ENCODE measurements around the gene PARVG. TPM values are rescaled to one million over a fixed set of nuclear protein-coding genes. Genes with fewer than 3 reads are reported as not detected.

Gene PARVG
- total RNA-seq, 1 donor from 2014 or later, result not detected

DNA sequence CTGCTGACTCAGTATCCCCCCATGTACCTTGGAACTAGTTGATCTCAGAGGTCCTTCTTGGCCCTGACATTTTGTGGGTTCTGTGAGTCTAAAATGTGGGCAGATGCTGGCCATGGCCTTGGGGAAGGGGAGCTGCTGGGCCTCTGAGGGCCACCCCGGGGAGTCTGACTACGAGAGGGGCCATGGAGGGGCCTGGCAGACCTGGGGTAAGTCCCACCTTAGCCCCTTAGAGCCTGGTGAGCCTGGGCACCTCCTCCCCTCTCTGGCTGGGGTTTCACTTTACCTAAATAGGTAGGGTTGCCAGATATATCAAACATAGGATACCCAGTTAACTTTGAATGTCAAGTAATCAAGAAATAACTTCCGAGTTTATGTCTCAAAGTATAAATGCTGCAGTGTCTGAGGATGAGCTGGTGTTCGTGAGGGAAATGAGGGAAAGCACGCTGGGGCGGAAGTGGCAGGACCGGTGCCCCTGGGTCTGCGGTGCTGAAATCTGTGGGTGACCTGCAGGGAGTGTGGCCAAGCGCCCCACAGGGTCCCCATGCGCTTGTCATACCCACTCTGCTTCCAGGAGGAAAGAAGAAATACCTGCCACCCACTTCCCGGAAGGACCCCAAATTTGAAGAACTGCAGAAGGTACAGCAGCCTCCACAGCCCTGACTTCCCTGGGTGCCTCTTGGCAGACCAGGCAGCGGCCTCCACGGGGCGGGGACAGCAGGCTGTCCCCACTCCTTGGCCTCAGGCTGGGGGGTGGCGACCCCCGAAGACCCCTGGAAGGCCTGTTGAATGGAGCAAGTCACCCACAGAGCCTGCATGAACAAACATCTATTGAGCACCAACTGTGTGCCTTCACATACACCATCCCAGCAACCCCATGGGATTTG is 4.8 kb downstream of the PARVG start:
- Mint-ChIP-seq H3K27ac (ENCODE audit: unreplicated experiment) (no peak overlapping the region), H3K36me3 (ENCODE audit: unreplicated experiment) (no peaks in the 10 kb centered on the region), H3K4me1 (ENCODE audit: low read depth, unreplicated experiment) (no peaks in the 10 kb centered on the region), H3K27me3 (ENCODE audit: unreplicated experiment) (peaks cover 4% of the 10 kb centered on the region), H3K4me3 (ENCODE audit: unreplicated experiment) (no peak overlapping the region), H3K9me3 (ENCODE audit: unreplicated experiment) (peaks cover 4% of the 10 kb centered on the region)
- DNase-seq, result peak; percentile 9
- TF ChIP-seq, protein P1, sequence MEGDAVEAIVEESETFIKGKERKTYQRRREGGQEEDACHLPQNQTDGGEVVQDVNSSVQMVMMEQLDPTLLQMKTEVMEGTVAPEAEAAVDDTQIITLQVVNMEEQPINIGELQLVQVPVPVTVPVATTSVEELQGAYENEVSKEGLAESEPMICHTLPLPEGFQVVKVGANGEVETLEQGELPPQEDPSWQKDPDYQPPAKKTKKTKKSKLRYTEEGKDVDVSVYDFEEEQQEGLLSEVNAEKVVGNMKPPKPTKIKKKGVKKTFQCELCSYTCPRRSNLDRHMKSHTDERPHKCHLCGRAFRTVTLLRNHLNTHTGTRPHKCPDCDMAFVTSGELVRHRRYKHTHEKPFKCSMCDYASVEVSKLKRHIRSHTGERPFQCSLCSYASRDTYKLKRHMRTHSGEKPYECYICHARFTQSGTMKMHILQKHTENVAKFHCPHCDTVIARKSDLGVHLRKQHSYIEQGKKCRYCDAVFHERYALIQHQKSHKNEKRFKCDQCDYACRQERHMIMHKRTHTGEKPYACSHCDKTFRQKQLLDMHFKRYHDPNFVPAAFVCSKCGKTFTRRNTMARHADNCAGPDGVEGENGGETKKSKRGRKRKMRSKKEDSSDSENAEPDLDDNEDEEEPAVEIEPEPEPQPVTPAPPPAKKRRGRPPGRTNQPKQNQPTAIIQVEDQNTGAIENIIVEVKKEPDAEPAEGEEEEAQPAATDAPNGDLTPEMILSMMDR (IDR thresholded peaks at IDR 0.05; ENCODE audit: partially characterized antibody, unreplicated experiment), result no peak

DNA sequence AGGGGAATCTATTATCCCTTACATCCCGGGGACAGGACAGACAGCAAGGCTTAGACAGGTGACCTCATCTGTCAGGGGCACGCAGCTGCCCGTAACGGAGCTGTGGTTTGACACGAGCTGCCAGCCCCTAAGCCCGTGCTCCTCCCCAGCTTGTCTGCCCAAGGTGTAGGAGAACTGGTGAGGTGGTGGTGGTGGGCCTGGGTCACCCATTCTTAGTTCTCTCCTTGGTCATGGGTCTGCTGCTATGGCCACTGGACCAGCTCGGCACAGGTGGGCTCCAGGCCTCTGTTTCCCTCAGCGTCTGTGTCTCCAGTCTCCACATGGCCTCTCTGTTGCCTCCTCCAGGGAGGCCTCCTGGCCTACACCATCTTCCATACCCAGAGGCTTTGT is 5.4 kb downstream of the PARVG start:
- Mint-ChIP-seq H3K27ac (ENCODE audit: unreplicated experiment) (no peak overlapping the region), H3K27me3 (ENCODE audit: unreplicated experiment) (peaks cover 4% of the 10 kb centered on the region), H3K4me3 (ENCODE audit: unreplicated experiment) (no peak overlapping the region), H3K9me3 (ENCODE audit: unreplicated experiment) (peaks cover 4% of the 10 kb centered on the region), H3K4me1 (ENCODE audit: low read depth, unreplicated experiment) (no peaks in the 10 kb centered on the region), H3K36me3 (ENCODE audit: unreplicated experiment) (no peaks in the 10 kb centered on the region)
- TF ChIP-seq, protein P1 (IDR thresholded peaks at IDR 0.05; ENCODE audit: partially characterized antibody, unreplicated experiment), result no peak
- peak; percentile 10 for DNase-seq

DNA sequence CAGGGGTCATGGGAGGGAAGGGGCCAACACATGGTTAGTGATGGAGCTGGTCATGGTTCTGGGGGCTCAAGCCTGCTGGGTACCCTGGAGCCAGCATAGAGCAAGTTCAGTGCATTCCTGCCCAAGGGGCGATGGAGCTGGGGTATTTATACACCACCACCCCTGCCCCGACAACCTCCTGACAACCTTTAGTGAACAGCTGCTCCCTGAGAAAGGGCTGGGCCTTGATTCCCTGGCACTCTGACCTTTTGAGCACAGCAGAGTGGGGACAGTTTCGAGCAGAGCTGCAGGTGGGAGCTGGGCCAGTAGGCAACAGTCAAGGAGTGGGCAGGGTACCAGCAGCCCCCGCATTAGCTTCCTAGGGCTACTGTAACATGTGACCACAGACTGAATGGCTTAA is 6.0 kb downstream of the PARVG start:
- H3K4me3 Mint-ChIP-seq (ENCODE audit: unreplicated experiment), result no peak overlapping the region
- TF ChIP-seq, protein P1 (IDR thresholded peaks at IDR 0.05; ENCODE audit: partially characterized antibody, unreplicated experiment), result no peak
- DNase-seq, result no peak
- no peaks in the 10 kb centered on the region for H3K4me1 Mint-ChIP-seq (ENCODE audit: low read depth, unreplicated experiment)
- peaks cover 4% of the 10 kb centered on the region for H3K27me3 Mint-ChIP-seq (ENCODE audit: unreplicated experiment)
- no peaks in the 10 kb centered on the region for H3K36me3 Mint-ChIP-seq (ENCODE audit: unreplicated experiment)
- H3K27ac Mint-ChIP-seq (ENCODE audit: unreplicated experiment), result no peak overlapping the region
- peaks cover 4% of the 10 kb centered on the region for H3K9me3 Mint-ChIP-seq (ENCODE audit: unreplicated experiment)

DNA sequence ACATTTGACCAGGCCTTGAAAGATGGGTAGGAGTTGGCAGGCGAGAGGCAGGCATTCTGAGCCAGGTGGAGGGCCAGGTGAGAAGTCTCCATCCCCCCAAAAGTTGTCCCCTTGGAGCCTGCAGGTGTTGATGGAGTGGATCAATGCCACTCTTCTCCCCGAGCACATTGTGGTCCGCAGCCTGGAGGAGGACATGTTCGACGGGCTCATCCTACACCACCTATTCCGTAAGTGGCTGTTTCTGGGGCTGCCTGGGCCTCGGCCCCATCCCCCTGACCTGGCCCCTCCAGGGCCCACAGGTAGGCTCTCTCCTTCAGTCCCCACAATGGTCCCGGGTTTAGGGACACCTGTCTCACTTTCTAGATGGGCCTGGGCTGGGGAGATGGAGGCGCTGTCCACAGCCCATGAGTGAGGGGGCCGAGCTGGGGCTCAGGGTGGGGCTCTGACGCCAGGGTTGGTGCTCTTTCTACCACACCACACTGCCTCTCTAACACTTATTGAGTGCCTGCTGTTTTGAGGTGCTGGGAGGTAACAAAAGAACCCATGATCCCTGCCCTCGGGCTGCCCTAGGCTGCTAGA is 7.0 kb downstream of the PARVG start:
- no peaks in the 10 kb centered on the region for H3K4me1 Mint-ChIP-seq (ENCODE audit: low read depth, unreplicated experiment)
- H3K27me3 Mint-ChIP-seq (ENCODE audit: unreplicated experiment), result peaks cover 2% of the 10 kb centered on the region
- H3K36me3 Mint-ChIP-seq (ENCODE audit: unreplicated experiment), result no peaks in the 10 kb centered on the region
- H3K4me3 Mint-ChIP-seq (ENCODE audit: unreplicated experiment), result no peak overlapping the region
- no peak overlapping the region for H3K27ac Mint-ChIP-seq (ENCODE audit: unreplicated experiment)
- TF ChIP-seq, protein P1 (IDR thresholded peaks at IDR 0.05; ENCODE audit: partially characterized antibody, unreplicated experiment), result no peak
- DNase-seq, result no peak
- H3K9me3 Mint-ChIP-seq (ENCODE audit: unreplicated experiment), result peaks cover 4% of the 10 kb centered on the region

DNA sequence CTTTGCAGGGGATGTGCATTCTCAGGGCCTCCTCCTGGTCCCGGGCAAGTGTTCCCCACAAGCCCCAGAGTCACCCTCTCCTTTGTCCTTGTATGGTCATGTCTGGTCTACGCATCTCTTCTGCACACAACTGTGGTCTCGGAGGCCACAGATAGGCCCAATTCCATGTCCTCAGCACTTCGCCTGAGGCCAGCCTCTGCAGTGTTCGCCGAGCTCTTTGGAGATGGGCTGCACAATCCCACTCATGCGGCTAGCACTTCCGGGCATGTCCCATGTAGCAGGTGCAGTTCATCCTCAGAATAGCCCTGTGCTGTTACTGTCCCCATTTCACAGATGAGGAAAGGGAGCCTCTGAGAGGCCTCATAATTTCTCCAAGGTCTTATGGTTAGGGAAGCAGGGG is 7.6 kb downstream of the PARVG start:
- H3K4me3 Mint-ChIP-seq (ENCODE audit: unreplicated experiment), result no peak overlapping the region
- H3K9me3 Mint-ChIP-seq (ENCODE audit: unreplicated experiment), result peaks cover 7% of the 10 kb centered on the region
- no peaks in the 10 kb centered on the region for H3K4me1 Mint-ChIP-seq (ENCODE audit: low read depth, unreplicated experiment)
- no peak overlapping the region for H3K27ac Mint-ChIP-seq (ENCODE audit: unreplicated experiment)
- H3K27me3 Mint-ChIP-seq (ENCODE audit: unreplicated experiment), result peaks cover 2% of the 10 kb centered on the region
- TF ChIP-seq, protein P1 (IDR thresholded peaks at IDR 0.05; ENCODE audit: partially characterized antibody, unreplicated experiment), result no peak
- no peaks in the 10 kb centered on the region for H3K36me3 Mint-ChIP-seq (ENCODE audit: unreplicated experiment)
- no peak for DNase-seq

All from glutamatergic neuron (in vitro differentiated cells).